ENCODE results near the gene KCNQ4. TPM values are rescaled to one million over a fixed set of nuclear protein-coding genes. Genes with fewer than 3 reads are reported as not detected.

Gene KCNQ4
- polyA plus RNA-seq, 1 donor from 2014 or later, result not detected

DNA sequence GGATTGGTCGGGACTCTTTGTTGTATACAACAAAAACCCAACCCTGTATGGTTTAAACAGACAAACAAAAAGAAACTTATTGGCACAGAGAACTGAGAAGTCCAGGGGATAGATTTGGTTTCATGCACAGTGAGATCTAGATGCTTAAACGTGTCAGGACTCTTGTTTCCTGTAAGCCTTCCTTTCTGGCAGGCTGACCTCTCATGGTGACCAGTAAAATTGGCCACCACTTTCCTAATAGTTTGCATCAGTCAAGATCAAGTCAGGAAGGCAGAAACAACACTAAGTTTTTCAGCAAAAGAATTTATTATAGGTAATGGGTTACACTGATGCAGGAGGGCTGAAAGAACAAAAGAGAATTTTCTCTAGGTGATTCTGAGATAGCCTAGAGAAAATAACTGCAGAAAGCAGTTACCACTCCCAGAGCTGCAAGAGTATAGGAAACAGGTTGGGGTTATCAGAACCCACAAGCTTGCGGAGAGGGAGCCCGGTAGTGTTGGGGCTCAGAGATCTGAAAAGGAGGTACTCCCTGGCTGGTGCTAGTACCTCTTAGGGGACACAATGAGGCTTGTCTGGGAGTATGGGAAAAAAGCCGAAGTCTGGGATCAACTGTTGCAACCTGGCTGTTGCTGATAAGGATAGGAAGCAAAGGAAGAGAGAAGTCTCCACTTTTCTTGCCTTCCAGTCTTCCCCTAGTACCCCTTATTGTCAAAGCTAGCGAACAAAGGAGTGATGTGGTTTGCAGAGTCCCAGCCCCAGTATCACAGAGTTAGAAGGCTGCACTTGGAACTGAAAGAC is 57.1 kb downstream of the KCNQ4 start:
- Histone ChIP-seq H3K9me2 (ENCODE audit: insufficient read depth, low read length) (no peaks in the 10 kb centered on the region), H3K36me3 (ENCODE audit: insufficient read depth, low read length) (no peaks in the 10 kb centered on the region), H3K27me3 (ENCODE audit: insufficient read depth, low read depth, low read length) (no peaks in the 10 kb centered on the region), H4K20me1 (ENCODE audit: insufficient read depth) (no peaks in the 10 kb centered on the region), H2AFZ (ENCODE audit: low read depth, low read length) (no peak overlapping the region), H3K4me2 (ENCODE audit: low read length) (no peak overlapping the region), H3K9me3 (ENCODE audit: low read length) (peaks cover 3% of the 10 kb centered on the region), H3K79me2 (replicated peaks; ENCODE audit: insufficient read depth, low read length) (no peaks in the 10 kb centered on the region), H3K9ac (ENCODE audit: low read length) (no peak overlapping the region), H3F3A (ENCODE audit: insufficient read depth, low read length, poor library complexity, severe bottlenecking) (no peaks in the 10 kb centered on the region), H3K27ac (ENCODE audit: low read length) (no peak overlapping the region), H3K4me3 (ENCODE audit: low read length) (no peak overlapping the region)
- TF ChIP-seq RAD21 (conservative IDR thresholded peaks at IDR 0.05), result no peak
- no peak for TF ChIP-seq TAF1 (IDR thresholded peaks at IDR 0.05; ENCODE audit: low read depth)
- no peak for TF ChIP-seq POLR2AphosphoS5 (IDR thresholded peaks at IDR 0.05)
- no peak for TF ChIP-seq EZH2 (IDR thresholded peaks at IDR 0.05; ENCODE audit: borderline replicate concordance, insufficient read depth, low read length, poor library complexity, severe bottlenecking)
- TF ChIP-seq SMC3 (conservative IDR thresholded peaks at IDR 0.05; ENCODE audit: poor library complexity), result no peak
- TF ChIP-seq EP300 (conservative IDR thresholded peaks at IDR 0.05; ENCODE audit: poor library complexity, severe bottlenecking), result no peak
- TF ChIP-seq, protein P1, sequence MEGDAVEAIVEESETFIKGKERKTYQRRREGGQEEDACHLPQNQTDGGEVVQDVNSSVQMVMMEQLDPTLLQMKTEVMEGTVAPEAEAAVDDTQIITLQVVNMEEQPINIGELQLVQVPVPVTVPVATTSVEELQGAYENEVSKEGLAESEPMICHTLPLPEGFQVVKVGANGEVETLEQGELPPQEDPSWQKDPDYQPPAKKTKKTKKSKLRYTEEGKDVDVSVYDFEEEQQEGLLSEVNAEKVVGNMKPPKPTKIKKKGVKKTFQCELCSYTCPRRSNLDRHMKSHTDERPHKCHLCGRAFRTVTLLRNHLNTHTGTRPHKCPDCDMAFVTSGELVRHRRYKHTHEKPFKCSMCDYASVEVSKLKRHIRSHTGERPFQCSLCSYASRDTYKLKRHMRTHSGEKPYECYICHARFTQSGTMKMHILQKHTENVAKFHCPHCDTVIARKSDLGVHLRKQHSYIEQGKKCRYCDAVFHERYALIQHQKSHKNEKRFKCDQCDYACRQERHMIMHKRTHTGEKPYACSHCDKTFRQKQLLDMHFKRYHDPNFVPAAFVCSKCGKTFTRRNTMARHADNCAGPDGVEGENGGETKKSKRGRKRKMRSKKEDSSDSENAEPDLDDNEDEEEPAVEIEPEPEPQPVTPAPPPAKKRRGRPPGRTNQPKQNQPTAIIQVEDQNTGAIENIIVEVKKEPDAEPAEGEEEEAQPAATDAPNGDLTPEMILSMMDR (IDR thresholded peaks at IDR 0.05; ENCODE audit: poor library complexity, severe bottlenecking), result no peak
- no peak for TF ChIP-seq MXI1 (conservative IDR thresholded peaks at IDR 0.05; ENCODE audit: poor library complexity, severe bottlenecking)
- TF ChIP-seq, protein P2, sequence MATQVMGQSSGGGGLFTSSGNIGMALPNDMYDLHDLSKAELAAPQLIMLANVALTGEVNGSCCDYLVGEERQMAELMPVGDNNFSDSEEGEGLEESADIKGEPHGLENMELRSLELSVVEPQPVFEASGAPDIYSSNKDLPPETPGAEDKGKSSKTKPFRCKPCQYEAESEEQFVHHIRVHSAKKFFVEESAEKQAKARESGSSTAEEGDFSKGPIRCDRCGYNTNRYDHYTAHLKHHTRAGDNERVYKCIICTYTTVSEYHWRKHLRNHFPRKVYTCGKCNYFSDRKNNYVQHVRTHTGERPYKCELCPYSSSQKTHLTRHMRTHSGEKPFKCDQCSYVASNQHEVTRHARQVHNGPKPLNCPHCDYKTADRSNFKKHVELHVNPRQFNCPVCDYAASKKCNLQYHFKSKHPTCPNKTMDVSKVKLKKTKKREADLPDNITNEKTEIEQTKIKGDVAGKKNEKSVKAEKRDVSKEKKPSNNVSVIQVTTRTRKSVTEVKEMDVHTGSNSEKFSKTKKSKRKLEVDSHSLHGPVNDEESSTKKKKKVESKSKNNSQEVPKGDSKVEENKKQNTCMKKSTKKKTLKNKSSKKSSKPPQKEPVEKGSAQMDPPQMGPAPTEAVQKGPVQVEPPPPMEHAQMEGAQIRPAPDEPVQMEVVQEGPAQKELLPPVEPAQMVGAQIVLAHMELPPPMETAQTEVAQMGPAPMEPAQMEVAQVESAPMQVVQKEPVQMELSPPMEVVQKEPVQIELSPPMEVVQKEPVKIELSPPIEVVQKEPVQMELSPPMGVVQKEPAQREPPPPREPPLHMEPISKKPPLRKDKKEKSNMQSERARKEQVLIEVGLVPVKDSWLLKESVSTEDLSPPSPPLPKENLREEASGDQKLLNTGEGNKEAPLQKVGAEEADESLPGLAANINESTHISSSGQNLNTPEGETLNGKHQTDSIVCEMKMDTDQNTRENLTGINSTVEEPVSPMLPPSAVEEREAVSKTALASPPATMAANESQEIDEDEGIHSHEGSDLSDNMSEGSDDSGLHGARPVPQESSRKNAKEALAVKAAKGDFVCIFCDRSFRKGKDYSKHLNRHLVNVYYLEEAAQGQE (IDR thresholded peaks at IDR 0.05; ENCODE audit: borderline replicate concordance), result no peak

DNA sequence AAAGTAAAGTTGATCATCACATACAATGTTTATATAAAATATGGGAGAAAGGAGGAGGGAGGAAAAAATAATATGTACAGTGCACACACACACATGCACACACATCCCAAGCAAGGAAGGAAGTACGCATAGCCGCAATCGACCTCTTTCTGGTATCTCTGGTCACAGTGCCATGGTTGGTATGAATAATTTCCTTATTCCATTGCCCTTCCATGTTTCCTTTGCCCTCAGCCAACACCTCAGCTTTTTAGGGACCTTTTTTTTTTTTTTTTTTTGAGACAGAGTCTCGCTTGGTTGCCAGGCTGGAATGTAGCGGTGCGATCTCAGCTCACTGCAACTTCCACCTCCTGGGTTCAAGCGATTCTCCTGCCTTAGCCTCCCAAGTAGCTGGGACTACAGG is 58.0 kb downstream of the KCNQ4 start:
- H3K4me3 ChIP-seq (ENCODE audit: low read length), result no peak overlapping the region
- no peak overlapping the region for H3K9ac ChIP-seq (ENCODE audit: low read length)
- H4K20me1 ChIP-seq (ENCODE audit: insufficient read depth), result no peaks in the 10 kb centered on the region
- H3K27me3 ChIP-seq (ENCODE audit: insufficient read depth, low read depth, low read length), result no peaks in the 10 kb centered on the region
- H3K36me3 ChIP-seq (ENCODE audit: insufficient read depth, low read length), result no peaks in the 10 kb centered on the region
- H3K27ac ChIP-seq (ENCODE audit: low read length), result no peak overlapping the region
- no peaks in the 10 kb centered on the region for H3F3A ChIP-seq (ENCODE audit: insufficient read depth, low read length, poor library complexity, severe bottlenecking)
- no peak overlapping the region for H3K4me2 ChIP-seq (ENCODE audit: low read length)
- peaks cover 3% of the 10 kb centered on the region for H3K9me3 ChIP-seq (ENCODE audit: low read length)
- TF ChIP-seq EP300 (conservative IDR thresholded peaks at IDR 0.05; ENCODE audit: poor library complexity, severe bottlenecking) (no peak), TAF1 (IDR thresholded peaks at IDR 0.05; ENCODE audit: low read depth) (no peak), MXI1 (conservative IDR thresholded peaks at IDR 0.05; ENCODE audit: poor library complexity, severe bottlenecking) (no peak), EZH2 (IDR thresholded peaks at IDR 0.05; ENCODE audit: borderline replicate concordance, insufficient read depth, low read length, poor library complexity, severe bottlenecking) (no peak), POLR2AphosphoS5 (IDR thresholded peaks at IDR 0.05) (no peak), SMC3 (conservative IDR thresholded peaks at IDR 0.05; ENCODE audit: poor library complexity) (no peak), RAD21 (conservative IDR thresholded peaks at IDR 0.05) (no peak)
- TF ChIP-seq, protein P2 (IDR thresholded peaks at IDR 0.05; ENCODE audit: borderline replicate concordance), result no peak
- TF ChIP-seq, protein P1 (IDR thresholded peaks at IDR 0.05; ENCODE audit: poor library complexity, severe bottlenecking), result no peak
- no peaks in the 10 kb centered on the region for H3K79me2 ChIP-seq (replicated peaks; ENCODE audit: insufficient read depth, low read length)
- H3K9me2 ChIP-seq (ENCODE audit: insufficient read depth, low read length), result no peaks in the 10 kb centered on the region
- no peak overlapping the region for H2AFZ ChIP-seq (ENCODE audit: low read depth, low read length)
